GM21723 (cell line): Measurements from ENCODE around the gene CLDN24.

Experiments used
- ATAC-seq: cut with Tn5 transposase; IDR thresholded peaks from one replicate; pipeline ENCODE4 v1.9.1; 2021; ENCODE audit warnings: mild to moderate bottlenecking, moderate library complexity; ENCODE audit not compliant: unreplicated experiment

CLDN24 gene

GRCh38 chr4:183322326-183322725, at the start of gene CLDN24:
Gene CLDN24, minus strand, starts transcription at chr4:183322426. Its CDS starts 0 bp downstream, at chr4:183322426.
- ATAC-seq, result no peak

DNA sequence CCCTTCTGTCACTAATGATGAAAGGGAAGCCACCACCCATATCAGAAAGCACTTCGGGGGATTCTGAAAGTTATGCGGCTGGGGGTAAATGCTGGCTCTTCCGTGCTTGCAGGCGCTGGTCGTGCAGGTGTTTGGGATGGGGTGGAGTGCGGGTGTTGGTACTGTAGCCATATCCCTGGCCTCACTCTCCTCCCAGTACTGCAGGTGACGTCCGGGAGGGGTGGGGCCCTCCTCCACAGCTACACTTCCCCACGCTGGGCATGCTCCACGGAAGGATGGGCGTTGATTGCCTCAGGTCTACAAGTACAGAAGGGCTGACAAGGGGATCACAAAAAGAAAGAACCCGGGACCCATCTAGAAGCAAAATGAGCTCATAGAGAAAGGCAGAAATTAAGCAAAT, 48.6 kb upstream of the CLDN24 start:
- no peak for ATAC-seq

- no peak for ATAC-seq
Observed at GRCh38 chr4:183369073-183369472, 46.8 kb upstream of the CLDN24 start.

DNA sequence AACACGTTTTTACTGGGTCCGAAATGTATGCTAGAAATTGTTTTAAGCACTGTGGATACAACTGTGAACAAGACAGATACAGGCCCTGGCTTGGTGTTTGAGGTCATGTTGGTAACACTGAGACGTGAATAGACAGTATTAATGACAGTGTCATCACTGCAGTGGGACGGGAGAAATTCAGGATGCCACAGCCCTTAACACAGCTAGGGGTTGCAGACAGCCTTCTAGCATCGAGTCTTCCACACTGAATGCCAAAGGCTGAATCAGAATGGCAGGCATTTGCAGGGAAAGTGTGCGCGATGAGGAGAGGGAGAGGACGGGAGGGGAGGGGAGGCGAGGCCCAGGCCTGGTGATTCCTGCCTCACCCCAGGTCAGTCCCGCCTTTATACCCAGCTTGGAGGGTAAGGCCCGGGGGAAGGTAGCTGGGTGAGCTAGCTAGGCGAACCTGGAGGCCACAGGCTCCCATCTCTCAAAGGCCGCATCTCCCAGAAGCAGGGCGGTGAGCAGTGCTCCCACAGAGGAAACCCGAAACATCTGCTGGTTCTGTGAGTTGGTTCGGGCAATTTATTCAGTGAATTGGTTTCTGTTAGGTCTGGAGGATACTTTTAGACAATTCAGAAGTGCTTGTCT, 44.1 kb upstream of the CLDN24 start:
- ATAC-seq, result no peak

- ATAC-seq, result no peak
Observed at GRCh38 chr4:183364025-183364424, 41.8 kb upstream of the CLDN24 start.

DNA sequence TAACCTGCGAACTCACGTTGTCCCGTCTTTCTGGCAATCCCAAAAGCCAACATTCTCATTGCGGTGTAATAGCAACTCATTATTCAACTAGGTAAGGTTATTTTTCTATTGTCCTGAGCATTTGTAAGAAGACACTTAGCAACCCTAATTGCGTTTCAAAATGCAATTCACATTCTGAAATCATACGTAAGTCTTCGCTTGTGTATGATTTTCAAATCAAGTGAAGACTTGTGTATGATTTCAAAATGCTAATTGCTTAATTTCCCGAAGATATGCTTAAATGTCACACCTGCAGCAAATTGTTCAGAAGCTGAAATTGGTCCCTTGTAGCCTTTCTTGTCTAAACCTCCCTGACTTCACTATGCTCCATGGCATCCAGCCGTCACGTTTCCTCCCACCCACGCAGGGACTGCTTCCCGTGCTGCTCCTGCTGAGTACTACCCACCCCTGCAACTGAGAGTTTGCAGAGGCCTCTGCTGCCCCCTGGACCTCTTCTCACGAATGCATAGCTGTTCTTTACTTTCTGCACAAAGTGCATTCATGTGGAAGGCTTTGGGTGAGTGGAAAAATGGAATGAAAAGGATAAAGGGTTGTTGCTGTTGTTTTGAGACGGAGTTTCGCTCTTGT, 40.8 kb upstream of the CLDN24 start:
- no peak for ATAC-seq

- no peak for ATAC-seq
Observed at GRCh38 chr4:183362036-183362435, 39.8 kb upstream of the CLDN24 start.

DNA sequence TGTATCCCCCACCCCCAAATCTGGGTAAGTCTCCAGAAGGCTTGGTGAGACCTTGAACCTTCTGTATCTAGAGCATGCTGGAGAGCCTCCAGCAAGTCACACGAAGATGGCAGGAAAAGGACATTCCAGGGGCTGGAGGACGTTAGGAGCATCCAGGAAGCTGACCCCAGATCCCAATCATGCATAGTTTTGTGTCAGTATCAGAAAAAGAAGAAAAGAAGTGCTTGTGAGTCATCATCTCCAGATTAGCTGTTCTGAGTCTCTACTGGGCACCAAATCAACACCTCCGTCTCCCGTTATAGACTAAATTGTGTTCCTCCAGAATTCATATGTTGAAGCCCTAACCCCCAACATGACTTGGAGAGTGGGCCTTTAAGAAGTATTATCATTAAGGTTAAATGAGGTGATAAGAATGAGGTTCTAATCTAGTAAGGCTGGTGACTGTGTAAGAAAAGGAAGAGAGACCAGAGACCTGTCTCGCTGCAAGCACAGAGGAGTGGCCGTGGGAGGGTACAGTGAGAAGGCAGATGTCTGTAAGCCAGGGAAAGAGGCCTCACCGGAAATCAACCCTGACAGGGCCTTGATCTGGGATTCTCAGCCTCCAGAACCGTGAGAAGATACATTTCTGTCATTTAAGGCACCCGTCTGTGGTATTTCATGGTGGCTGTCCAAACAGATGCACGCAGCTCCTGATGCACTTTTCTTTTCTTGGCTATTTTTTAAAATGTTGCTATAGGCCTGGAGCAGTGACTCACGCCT, 38.1 kb upstream of the CLDN24 start:
- ATAC-seq, result no peak

DNA sequence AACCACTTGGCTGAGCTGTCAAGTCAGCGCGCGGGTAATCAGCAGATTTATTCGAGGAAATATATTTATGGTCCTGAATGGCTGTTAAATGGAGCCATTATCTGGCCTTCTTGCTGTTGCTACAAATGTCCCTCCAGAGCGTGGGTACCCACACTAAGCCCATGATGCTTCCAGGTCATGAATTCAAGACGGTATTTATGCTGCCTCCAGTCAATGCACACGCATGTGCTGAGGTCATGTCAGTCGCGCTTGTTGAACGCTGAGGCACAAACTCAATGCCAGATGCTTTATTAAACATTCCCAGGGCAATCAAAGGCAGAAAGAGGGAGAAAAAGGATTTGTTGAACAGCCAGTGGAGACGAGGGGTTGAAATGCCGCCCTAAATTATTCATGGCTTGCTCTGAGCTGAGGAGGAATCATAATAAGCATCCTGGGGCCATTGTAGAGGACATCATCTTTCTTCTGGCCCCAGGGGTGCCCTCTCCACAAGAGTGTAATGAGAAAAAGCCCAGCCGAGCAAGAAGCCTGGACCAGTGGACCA, 36.1 kb upstream of the CLDN24 start:
- no peak for ATAC-seq

DNA sequence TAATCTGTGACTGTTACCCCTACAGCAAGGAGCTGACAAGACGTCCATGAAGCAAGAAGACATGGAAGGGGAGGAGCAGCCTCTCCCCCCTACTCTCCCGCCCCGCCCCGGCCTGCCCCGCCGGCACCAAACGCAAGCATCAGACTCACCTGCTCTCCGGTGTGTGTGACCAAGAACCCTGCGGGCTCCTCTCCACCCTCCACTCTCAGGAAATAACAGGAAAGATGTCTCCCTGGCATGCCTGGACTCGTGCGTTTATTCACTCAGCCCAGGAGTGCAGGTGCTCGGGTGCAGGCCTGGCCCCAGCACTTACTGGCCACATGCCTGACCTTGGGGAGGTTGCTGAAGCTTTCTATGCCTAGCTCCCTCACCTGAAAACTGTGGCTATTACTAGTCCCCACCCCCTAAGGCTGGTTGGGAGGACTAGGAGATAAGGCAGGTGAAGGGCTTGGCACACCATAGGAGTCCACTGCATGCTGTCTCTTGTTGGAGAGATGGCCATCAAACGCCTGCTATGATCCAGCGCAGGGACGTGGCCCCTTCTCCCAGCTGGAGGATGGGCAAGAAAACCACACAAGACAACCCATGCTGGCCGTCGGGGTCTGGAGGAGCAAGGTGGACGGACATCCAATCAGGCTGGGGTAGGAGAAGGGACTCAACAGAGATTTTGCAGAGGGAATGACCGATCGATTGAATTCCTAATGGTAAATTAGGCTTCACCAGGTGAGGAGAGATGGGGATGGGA, 34.9 kb upstream of the CLDN24 start:
- no peak for ATAC-seq

DNA sequence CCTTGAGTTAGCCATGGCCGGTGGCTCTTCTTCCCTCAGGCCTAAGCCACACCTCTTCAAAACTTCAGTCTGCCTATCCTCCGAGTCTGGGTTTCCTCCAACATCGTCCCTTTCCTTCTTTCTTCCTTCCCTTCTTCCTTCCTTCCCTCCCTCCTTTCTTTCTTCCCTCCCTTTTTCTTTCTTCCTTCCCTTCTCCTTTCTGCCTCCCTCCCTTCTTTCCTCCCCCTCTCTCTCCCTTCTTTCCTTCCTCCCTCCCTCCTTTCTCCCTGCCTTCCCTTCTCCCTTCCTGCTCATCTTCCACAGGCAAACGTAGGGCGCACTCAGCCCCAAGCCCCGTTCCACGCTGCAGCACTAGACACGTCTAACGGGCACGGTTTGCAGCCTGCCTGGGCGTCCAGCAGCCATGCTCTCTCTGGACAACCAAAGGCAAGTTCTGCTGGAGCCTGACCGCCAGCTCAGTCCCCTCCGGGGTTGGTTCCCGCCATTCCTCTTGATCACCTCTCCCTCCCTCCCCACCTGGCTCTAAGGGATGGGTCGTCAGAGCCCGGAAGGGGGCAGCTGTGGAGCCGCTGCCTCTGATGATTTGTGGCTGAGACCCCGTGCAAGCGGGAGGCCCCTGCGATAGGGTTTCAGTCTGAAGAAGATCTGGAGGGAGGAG, 34.1 kb upstream of the CLDN24 start:
- no peak for ATAC-seq

DNA sequence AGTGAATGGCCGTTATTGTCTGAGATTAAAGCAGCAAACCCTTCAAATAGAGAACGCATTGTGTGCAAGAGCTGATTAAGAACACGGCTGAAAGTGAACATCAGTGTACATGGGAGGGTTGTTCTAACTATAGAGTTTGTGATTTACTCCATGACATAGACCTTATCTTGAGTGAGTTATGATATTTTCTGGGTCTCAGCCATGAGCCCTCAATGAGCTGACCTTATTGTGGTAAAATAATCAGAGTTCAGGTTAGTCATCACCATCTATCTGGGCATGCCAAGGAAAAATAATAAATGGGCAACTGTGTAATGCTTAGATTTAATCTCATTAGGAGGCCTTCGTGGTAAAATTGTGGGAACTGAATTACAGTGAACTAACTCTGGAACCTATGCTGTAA, 33.2 kb upstream of the CLDN24 start:
- no peak for ATAC-seq

DNA sequence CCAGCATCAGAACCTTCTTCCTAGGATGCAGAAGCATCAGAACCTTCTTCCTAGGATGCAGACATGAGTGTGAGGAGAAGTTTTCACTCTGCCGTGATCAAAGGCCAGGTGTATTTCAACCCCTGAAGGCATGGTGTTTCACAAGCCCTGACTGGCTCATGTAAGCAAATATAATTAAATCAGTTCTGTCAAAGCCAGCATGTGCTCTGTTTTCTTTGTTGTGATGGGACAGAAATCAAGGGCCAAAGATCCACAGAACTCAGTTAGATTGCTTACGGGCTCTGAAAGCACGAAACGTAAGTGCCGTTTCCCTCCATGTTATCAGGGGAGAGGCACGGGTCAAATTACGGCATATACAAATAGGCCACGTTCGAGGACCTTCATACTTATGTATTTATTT, 32.0 kb upstream of the CLDN24 start:
- ATAC-seq, result no peak

DNA sequence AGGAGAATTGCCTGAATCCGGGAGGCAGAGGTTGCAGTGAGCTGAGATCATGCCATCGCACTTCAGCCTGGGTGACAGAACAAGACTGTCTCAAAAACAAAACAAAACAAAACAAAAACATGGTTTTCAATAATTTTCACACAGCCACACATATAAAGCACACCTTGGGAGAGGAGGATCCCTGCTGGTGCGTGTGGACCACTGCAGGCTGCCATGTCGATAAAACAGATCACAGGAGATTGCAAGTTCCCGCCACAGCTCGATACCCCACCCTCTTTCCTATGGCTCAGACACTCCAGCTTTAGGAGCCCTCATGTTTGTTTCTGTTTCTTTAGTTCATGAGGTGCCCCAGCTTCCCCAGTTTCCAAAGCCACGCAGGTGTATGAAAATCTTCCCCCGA, 31.3 kb upstream of the CLDN24 start:
- no peak for ATAC-seq

- no peak for ATAC-seq
Observed at GRCh38 chr4:183352546-183352945, 30.3 kb upstream of the CLDN24 start.

- no peak for ATAC-seq
Observed at GRCh38 chr4:183350317-183351071, 28.3 kb upstream of the CLDN24 start.

GRCh38 chr4:183349673-183350072, 27.4 kb upstream of the CLDN24 start:
- ATAC-seq, result no peak

DNA sequence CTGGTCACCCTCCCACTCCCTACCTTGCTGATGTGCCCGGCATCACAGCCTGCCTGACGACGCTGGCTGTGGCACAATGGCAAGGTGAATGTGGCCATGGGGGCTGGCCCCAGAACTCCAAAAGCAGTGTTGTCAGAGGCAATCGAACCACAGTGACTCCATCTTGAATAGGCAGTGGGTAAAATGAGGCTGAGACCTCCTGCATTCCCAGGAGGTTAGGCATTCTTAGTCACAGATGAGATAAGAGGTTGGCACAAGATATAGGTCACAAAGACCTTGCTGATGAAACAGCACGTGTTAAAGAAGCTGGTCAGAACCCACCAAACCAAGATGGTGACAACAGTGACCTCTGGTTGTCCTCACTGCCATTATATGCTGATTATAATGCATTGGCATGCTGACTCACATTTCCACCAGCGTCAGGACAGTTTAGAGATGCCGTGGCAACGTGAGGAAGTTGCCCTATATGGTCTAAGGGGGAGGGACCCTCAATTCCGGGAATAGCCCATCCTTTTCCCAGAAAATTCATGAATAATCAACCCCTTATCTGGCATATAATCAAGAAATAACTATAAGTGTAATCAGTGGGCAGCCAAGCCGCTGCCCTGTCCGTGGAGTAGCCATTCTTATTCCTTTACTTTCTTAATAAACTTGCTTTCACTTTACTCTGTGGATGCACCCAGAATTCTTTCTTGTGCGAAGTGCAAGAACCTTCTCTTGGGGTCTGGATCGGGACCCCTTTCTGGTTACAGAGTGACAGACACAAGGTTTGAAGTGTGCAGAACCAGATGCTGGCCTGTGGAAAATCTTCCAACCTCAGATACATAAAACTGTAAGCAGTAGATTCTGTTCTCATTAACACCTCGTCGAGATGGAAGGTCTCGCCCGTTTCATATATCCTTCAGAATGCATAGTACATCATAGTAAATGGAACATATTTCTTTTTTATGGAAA, 26.8 kb upstream of the CLDN24 start:
- ATAC-seq, result no peak

- ATAC-seq, result no peak
Observed at GRCh38 chr4:183348136-183348535, 25.9 kb upstream of the CLDN24 start.
